GM21619 (cell line): ENCODE results near the gene CNTF.
"Not testable (repeated sequence)": the region's sequence is repeated elsewhere in the genome, so short reads cannot be mapped to it uniquely, and the experiment has no call there.

Experiments used
- ATAC-seq: cut with Tn5 transposase; IDR thresholded peaks from one replicate; pipeline ENCODE4 v1.9.1; 2021; ENCODE audit not compliant: unreplicated experiment

CNTF gene

DNA sequence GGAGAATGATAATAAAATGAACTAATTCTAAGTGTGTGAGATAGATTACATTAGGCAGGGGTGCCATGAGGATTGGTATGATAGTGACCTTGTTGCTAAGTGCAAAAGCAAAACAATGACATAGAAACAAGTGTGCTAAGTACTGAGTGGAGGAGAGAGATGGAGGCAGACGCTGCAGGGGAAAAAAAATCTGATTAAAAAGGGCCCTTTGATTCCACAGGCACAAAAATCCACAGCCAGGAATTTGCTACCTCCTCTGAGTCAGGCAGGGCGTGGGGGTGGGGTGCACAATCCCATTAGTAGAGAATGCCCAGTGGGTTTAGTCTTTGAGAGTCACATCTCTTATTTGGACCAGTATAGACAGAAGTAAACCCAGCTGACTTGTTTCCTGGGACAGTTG is at the start of gene CNTF:
Gene CNTF (plus strand): TSS at position 322 of the 400 bp plus-strand sequence. CDS start 88 bp downstream, outside the sequence.
- ATAC-seq = no peak

GRCh38 chr11:58572906-58573305 is 49.6 kb upstream of the CNTF start:
- not testable (repeated sequence) for ATAC-seq

DNA sequence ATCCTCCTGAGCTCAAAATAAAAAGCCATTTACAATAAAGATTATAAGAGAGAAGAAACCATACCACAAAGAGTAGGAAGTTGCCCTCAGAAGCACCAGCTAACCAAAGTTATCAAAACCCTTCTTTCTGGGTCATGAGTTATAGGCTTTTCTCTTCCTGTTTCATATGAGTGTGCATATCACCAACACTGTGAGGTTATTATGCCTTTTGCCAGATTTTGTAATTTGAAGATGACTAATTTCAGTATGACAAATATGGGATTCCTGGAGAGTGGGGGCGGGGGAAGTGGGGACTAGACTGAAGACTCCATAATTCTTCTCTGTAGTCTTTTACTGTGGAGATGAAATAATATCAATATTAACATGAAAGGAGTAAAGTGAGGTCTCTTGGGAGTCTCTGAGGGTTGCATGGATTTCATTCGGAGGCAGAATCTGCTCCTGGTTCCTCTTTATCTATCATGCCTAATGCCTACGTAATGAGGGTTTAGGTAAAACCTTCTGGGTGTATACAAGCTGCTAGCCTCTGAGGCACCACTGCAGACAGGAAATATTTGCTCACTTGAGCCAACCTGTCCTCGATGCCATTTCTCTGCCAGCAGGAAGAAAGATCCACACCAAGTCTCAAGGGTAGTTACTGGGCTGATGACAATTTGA is 48.9 kb upstream of the CNTF start:
- peak; percentile 20 for ATAC-seq

GRCh38 chr11:58574881-58575280 is 47.6 kb upstream of the CNTF start:
- ATAC-seq = no peak

DNA sequence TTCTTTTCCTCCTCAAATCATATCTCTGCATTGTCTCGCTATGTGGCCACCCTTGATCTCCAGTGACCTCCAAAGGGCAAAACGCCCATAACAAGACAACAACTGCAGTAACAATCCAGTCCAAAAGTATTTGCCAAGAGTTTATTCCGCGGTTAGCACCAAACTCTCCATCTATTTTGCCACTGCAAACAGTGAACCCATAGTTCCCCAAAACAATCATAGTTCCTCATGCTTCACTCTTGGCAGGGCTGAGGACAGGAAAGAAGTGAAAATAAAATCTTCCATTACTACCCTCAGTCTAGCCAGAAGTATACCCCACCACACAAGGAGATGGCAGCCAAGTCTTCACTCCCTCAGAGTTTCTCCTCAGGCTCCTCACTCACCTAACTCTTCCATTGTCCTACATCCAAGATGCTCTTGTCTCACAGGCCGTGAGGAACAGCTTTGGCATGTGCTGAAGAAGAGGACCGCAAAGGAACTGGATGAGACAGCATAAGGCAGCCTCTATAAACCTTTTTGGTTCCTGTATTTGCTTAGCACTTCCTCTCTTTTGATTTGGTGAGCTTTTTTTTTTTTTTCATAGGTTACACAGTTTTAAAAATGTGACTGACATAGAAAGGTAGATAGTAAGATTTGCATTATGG is 47.0 kb upstream of the CNTF start, which contains the start of gene LPXN:
Gene LPXN (minus strand): TSS at position 480 of the 644 bp plus-strand sequence. CDS start 84 bp downstream, at position 396.
- ATAC-seq = no peak

- ATAC-seq = no peak
Measured at GRCh38 chr11:58576887-58577471, 45.5 kb upstream of the CNTF start.

DNA sequence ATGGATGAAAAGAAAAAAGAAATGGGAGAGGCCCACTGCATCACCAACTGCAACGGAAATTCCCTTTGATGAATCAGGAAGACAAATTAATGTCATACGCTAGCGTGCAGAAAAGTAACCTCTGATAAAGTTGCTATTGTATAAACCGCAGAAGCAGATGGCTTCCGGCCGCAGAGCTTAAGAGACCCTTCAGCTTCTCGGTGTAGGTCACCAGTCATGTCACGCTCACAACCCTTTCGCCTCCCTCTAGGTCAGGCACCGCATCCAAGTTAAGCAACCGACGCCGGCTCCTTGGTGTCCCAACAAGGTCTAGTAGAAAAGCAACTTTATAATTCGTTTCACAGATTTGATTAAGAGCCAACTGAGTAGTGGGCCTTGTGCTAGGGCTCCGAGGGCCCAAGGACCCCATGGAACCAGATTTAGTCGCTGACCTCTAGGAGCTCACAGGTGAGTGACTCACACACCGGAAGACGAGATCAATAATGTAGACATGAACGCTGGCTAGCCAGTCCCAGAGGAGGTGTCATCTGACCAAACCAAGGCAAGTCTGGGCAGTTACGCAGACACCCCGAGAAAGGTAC is 44.8 kb upstream of the CNTF start:
- ATAC-seq = peak; percentile 47

GRCh38 chr11:58578136-58578634 is 44.3 kb upstream of the CNTF start:
- ATAC-seq = no peak

- ATAC-seq = peak; percentile 27
Measured at GRCh38 chr11:58578635-58579191, 43.8 kb upstream of the CNTF start, which contains the start of gene ZFP91. Gene ZFP91, plus strand, starts transcription at chr11:58579063. Its CDS starts 219 bp downstream, at chr11:58579282.

GRCh38 chr11:58579192-58580129 is 43.0 kb upstream of the CNTF start:
- ATAC-seq = peak; percentile 38

DNA sequence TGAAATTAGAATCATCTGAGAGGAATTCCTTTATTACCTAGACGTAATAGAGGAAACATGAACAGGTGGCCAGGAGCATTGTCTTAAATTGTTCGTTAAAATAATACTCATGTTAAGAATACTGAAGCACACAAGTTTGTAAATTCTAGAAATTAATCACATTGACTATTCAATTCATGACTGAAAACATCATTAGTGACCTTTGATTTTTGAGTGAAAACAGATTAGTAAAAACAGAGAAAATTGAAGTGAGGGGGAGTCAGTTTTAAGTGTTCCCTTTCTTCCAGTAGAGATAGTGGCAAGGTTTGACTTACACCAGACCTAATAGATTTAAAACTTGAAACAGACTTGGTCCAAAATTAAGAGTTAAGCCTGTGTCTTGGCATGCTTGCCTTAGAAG is 42.2 kb upstream of the CNTF start:
- no peak for ATAC-seq

GRCh38 chr11:58582437-58582836 is 40.0 kb upstream of the CNTF start:
- no peak for ATAC-seq

DNA sequence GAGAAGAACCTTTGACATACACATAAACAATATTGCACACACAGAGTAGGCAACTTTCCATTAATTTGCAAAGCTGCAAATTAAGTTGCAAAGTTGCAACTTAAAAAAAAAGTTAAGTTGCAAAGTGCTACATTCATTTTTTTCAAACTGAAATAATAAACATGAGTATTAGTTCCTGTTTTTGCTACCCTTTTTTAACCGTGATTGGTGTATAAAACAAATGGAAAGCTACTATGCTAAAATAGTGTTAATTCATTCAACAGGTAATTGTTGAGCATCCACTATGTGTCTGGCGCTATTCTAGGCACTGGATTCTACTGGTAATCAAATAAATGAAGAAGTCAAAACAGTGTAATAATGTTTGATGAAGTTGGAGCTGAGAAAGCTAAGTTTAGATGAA is 35.5 kb upstream of the CNTF start:
- no peak for ATAC-seq

GRCh38 chr11:58591659-58592058 is 30.8 kb upstream of the CNTF start:
- no peak for ATAC-seq

DNA sequence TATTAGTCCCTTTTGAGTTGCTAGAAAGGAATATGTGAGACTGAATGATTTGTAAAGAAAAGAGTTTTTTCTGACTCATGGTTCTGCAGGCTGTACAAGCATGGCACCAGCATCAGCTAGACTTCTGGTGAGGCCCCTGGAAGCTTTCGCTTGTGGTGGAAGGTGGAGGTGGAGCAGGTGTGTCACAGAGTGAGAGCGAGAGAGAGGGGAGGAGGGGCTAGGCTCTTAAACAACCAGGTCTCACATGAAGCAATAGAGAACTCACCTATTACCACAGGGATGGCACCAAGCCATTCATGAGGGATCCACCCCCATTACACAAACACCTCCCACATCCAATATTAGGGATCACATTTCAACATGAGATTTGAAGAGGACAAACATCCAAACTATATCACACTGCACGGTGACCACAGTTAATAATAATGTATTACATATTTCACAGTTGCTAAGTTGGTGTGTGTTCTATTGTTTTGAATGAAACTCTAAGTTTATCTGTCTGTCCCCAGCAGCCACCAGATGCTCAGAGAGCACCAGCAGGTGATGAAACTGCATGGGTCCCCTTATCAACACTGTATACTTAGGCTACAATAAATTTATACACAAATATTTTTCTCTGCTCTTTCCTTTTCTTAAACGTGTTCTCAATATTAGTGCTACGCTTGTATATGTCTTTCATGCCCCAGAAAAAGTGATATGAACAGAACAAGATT is 29.5 kb upstream of the CNTF start:
- ATAC-seq = no peak

DNA sequence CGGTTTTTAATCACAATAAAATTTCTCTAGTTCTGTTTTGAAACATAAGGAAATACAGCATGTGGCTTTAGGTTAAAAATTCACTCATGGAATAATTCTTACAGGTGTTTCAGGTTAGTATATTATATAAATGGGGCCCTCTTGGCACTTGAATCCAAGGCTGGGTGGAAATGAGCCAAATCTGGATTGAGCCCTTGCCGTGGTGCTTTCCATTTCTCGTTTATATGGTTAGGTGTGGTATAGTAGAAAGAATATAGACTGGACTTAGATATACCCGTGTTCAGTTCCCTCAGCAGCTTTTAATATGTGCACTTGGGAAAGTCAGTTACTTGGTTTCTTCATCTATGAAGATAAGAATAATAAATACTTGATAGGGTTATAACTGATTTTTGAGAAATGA is 27.6 kb upstream of the CNTF start:
- ATAC-seq = no peak

DNA sequence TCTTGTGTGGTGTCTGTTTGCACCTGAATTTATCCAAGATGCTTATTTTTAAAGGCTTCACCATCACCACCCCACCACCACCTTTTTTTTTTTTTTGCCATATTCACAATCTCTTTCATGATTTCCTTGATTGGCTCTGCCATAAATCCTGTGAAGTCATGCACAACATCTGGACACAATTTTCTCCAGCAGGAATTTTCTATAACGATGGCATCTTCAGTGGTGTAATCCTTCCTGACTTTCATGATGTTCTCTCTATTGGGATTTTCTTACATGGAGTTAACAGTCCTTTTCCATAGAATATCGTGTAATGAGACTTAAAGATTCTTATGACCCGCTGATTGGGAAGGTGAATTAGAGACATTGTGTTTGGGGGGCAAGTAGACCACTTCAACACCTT is 25.8 kb upstream of the CNTF start:
- no peak for ATAC-seq

- no peak for ATAC-seq
Measured at GRCh38 chr11:58597486-58598144, 24.9 kb upstream of the CNTF start.

DNA sequence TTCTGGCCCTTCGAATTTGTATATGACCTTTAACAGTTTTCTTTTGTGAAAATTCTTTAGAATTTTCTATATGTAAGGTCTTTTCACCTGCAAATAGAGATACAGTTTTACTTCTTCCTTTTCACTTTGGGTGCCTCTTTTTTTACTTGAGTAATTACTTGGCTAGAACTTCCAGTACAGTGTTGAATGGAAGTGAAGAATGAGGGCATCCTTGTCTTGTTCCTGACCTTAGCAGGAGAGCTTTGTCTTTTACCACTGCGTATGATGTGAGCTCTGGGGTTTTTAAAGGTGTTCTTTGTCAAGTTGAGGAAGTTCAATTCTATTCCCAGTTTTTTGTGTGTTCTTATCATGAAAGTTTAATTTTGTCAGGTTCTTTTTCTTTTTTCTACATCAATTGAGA is 22.0 kb upstream of the CNTF start:
- ATAC-seq = no peak
